Measurements from ENCODE around the gene NSMCE4A.
"Not testable (repeated sequence)": the region's sequence is repeated elsewhere in the genome, so short reads cannot be mapped to it uniquely, and the experiment has no call there.

Gene NSMCE4A

GRCh38 chr10:121974535-121975294, at the start of gene NSMCE4A:
Gene NSMCE4A (minus strand): TSS chr10:121975217. CDS start chr10:121975165, 52 bp downstream.
- peak; percentile 45 for DNase-seq

- not testable (repeated sequence) for DNase-seq
These were observed 48.2 kb upstream of the NSMCE4A start for GRCh38 chr10:122023257-122023656.

- DNase-seq: no peak
These were observed 47.3 kb upstream of the NSMCE4A start for GRCh38 chr10:122022276-122022675.

- no peak for DNase-seq
These were observed 46.8 kb upstream of the NSMCE4A start for GRCh38 chr10:122021828-122022227.

GRCh38 chr10:122021379-122021778, 46.4 kb upstream of the NSMCE4A start:
- no peak for DNase-seq

- no peak for DNase-seq
These were observed 45.2 kb upstream of the NSMCE4A start for GRCh38 chr10:122020226-122020625.

- DNase-seq: peak; percentile 70
These were observed 44.5 kb upstream of the NSMCE4A start for GRCh38 chr10:122019414-122019975.

GRCh38 chr10:122018951-122019413, 44.0 kb upstream of the NSMCE4A start:
- peak; percentile 70 for DNase-seq

- no peak for DNase-seq
These were observed 43.5 kb upstream of the NSMCE4A start for GRCh38 chr10:122018491-122018890.

- not testable (repeated sequence) for DNase-seq
These were observed 42.9 kb upstream of the NSMCE4A start for GRCh38 chr10:122017926-122018325.

- DNase-seq: no peak
These were observed 39.7 kb upstream of the NSMCE4A start for GRCh38 chr10:122014652-122015248.

GRCh38 chr10:122013311-122013780, 38.3 kb upstream of the NSMCE4A start:
- DNase-seq: no peak

GRCh38 chr10:122012731-122013130, 37.7 kb upstream of the NSMCE4A start:
- no peak for DNase-seq

- no peak for DNase-seq
These were observed 35.5 kb upstream of the NSMCE4A start for GRCh38 chr10:122010405-122011050.

GRCh38 chr10:122007415-122007814, 32.4 kb upstream of the NSMCE4A start:
- no peak for DNase-seq

- DNase-seq: no peak
These were observed 26.7 kb upstream of the NSMCE4A start for GRCh38 chr10:122001698-122002097.

- DNase-seq: no peak
These were observed 24.3 kb upstream of the NSMCE4A start for GRCh38 chr10:121999301-121999700.

GRCh38 chr10:121998462-121998861, 23.4 kb upstream of the NSMCE4A start:
- no peak for DNase-seq

- DNase-seq: no peak
These were observed 19.5 kb upstream of the NSMCE4A start for GRCh38 chr10:121994429-121994941.

GRCh38 chr10:121991727-121992126, 16.7 kb upstream of the NSMCE4A start:
- not testable (repeated sequence) for DNase-seq

GRCh38 chr10:121990015-121990677, 15.1 kb upstream of the NSMCE4A start:
- no peak for DNase-seq
